Neutrophil (primary cell): Measurements from ENCODE around the gene ERG28.

Experiments used
- H3K27ac ChIP-seq: fragments of 200-600 bp; sonication (generic); 2 replicates; pipeline ENCODE4 v1.5.1; 2016; ENCODE audit warnings: mild to moderate bottlenecking, moderate library complexity
- H3K27me3 ChIP-seq: fragments of 200-600 bp; sonication (generic); 2 replicates; pipeline ENCODE4 v1.6.0; 2016; ENCODE audit warnings: mild to moderate bottlenecking
- H3K36me3 ChIP-seq: fragments of 200-600 bp; sonication (generic); 2 replicates; pipeline ENCODE4 v1.5.1; 2017
- H3K4me1 ChIP-seq, 2 experiments: fragments of 200-600 bp in 1 of 2; sonication (generic) in 1 of 2; 1 replicate in 1 of 2; 2 replicates in 1 of 2; pipeline versions ENCODE4 v1.5.1 to v1.6.1; 2013 to 2016; ENCODE audit warnings: low read depth in 1 of 2, low read length in 1 of 2, mild to moderate bottlenecking in 1 of 2, moderate library complexity in 1 of 2; ENCODE audit not compliant: control insufficient read depth in 1 of 2, insufficient read depth in 1 of 2
- H3K4me3 ChIP-seq, 2 experiments: fragments of 200-600 bp in 1 of 2; sonication (generic) in 1 of 2; 1 replicate in 1 of 2; 2 replicates in 1 of 2; pipeline ENCODE4 v1.5.1; 2013 to 2016; ENCODE audit warnings: low read depth in 1 of 2, low read length in 1 of 2, mild to moderate bottlenecking in 1 of 2, moderate library complexity in 1 of 2
- H3K9me3 ChIP-seq: fragments of 200-600 bp; sonication (generic); 2 replicates; pipeline ENCODE4 v1.5.1; 2016
- TF ChIP-seq, protein P1 (sequence below): fragments of 200-600 bp; sonication (generic); IDR thresholded peaks from 2 replicates; pipeline ENCODE4 v1.5.1; 2016; ENCODE audit warnings: antibody characterized with exemption

ERG28 gene

DNA sequence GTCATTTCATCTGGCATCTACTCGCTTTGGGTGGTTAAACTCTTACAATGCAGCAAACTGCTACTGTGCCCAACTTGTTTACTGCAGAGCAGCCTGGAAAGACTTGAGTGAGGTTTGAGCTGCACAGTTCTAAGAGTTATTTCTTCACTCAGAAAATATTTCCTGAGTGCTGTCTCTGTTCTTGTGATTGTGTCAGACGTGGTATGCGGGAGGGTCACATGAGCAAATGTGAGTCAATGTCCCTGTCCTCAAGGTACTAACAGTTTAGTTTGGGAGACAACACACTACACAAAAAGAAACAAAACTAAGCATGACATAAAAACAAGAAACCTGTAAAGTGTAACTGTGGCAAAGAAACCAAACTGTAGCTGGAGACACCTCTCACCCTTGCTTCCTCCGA lies 49.8 kb downstream of the ERG28 start:
- H3K27ac ChIP-seq: no peak overlapping the region
- H3K9me3 ChIP-seq: no peaks in the 10 kb centered on the region
- H3K4me1 ChIP-seq: peaks cover 5 to 14% of the 10 kb centered on the region in 2 experiments
- TF ChIP-seq, protein P1, sequence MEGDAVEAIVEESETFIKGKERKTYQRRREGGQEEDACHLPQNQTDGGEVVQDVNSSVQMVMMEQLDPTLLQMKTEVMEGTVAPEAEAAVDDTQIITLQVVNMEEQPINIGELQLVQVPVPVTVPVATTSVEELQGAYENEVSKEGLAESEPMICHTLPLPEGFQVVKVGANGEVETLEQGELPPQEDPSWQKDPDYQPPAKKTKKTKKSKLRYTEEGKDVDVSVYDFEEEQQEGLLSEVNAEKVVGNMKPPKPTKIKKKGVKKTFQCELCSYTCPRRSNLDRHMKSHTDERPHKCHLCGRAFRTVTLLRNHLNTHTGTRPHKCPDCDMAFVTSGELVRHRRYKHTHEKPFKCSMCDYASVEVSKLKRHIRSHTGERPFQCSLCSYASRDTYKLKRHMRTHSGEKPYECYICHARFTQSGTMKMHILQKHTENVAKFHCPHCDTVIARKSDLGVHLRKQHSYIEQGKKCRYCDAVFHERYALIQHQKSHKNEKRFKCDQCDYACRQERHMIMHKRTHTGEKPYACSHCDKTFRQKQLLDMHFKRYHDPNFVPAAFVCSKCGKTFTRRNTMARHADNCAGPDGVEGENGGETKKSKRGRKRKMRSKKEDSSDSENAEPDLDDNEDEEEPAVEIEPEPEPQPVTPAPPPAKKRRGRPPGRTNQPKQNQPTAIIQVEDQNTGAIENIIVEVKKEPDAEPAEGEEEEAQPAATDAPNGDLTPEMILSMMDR: no peak
- no peaks in the 10 kb centered on the region for H3K27me3 ChIP-seq
- no peak overlapping the region for H3K4me3 ChIP-seq
- H3K36me3 ChIP-seq: no peaks in the 10 kb centered on the region

DNA sequence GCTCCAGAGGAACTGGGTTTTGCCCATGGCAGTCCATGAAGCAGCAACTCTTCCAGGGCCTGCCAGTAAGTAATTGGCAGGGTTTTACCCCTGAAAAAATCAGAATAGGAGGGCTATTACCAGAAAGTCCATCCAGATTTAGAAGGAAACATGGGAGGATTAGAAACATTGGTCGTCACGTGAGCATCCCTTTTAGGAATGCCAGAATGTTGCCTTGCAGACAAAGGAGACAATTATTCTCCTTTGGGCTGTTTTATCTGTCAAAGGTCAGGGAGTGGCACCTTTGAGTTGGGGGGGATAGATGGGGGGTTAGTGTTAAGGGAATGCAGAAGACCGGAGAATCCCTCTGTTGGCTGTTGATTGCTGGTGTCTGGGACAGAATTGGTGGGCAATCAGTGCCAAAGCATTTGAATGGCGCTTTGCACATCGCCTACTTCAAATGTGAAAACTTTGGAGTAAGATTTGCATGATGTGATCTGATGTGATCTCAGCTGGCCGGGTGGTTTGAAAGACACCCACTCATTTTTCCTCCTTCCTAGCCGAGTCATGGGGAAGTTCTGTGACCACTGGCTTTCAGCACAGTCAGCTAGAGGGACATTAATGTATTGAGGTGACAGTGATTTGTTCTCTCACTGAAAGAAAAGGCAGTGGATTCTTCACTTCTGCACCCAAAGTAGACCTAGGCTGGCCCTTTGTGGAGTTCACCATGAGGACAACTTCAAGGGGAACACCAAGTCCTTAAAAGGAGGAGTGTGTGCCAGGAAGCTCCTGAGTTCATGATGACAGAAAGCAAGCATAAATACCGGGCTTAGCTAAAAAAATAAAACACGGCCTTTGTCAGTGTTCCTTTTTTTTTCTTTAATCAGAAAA lies 50.8 kb downstream of the ERG28 start:
- Histone ChIP-seq H3K4me3 (no peak overlapping the region), H3K27me3 (no peaks in the 10 kb centered on the region), H3K27ac (no peak overlapping the region), H3K36me3 (no peaks in the 10 kb centered on the region), H3K9me3 (no peaks in the 10 kb centered on the region), H3K4me1 (peaks cover 2 to 10% of the 10 kb centered on the region in 2 experiments)
- TF ChIP-seq, protein P1: no peak

DNA sequence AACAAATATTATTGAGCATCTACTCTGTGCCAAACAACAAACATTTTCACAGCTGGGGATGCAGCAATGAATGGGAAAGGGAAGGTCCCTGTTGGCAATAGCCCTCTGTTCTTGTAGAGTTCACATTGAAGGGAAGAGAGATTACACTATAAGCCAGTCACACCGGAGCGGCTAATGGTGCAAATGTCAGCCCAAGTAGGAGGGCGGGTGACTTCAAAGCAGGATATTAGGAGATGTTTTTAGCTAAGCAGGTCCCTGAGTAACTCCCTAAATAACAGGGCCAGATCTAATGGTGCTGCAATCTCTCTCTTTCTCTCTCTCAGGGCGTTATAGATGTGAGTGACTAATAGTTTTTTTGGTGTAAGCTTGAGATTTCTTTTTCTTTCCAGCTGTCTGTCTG lies 51.6 kb downstream of the ERG28 start:
- no peak overlapping the region for H3K4me3 ChIP-seq
- no peaks in the 10 kb centered on the region for H3K9me3 ChIP-seq
- H3K4me1 ChIP-seq: peaks cover 0 to 4% of the 10 kb centered on the region in 2 experiments
- H3K27me3 ChIP-seq: no peaks in the 10 kb centered on the region
- TF ChIP-seq, protein P1: no peak
- no peak overlapping the region for H3K27ac ChIP-seq
- H3K36me3 ChIP-seq: no peaks in the 10 kb centered on the region

DNA sequence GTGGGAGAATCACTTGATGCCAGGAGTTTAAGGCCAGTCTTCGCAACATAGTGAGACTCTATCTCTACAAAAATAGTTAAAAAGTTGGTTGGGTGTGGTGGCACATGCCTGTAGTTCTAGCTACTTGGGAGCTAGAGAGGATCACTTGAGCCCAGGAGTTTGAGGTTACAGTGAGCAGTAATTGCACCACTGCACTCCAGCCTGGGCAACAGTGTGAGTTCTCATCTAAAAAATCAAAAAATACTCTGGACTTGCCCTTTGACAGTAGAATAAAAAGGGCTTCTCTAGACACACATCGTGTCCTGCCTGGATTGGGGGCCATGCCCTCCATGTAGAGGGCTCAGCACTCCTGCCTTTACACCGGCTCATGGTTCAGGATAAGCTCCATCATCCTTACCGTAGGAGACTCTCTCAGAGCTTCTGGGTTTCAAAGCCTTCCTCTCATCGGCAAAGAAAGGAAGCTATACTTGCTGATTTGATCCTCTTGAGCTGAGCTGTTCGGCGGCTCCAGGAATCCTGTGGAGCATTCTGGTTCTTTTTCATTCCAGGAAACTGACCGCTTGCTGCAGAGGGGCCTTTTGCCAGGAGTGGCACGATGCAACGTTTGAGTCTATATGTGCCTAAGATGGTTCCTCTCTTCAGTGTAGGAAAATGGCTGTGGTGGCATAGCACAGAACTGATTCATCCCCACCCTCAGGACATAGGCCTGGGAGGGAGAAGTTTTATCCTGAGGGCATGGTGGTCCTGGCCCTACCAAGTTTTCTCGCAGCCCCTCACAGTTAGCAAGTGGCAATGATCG lies 52.6 kb downstream of the ERG28 start:
- H3K27ac ChIP-seq: no peak overlapping the region
- no peaks in the 10 kb centered on the region for H3K4me1 ChIP-seq
- TF ChIP-seq, protein P1: no peak
- no peaks in the 10 kb centered on the region for H3K36me3 ChIP-seq
- no peak overlapping the region for H3K4me3 ChIP-seq
- no peaks in the 10 kb centered on the region for H3K9me3 ChIP-seq
- no peaks in the 10 kb centered on the region for H3K27me3 ChIP-seq

DNA sequence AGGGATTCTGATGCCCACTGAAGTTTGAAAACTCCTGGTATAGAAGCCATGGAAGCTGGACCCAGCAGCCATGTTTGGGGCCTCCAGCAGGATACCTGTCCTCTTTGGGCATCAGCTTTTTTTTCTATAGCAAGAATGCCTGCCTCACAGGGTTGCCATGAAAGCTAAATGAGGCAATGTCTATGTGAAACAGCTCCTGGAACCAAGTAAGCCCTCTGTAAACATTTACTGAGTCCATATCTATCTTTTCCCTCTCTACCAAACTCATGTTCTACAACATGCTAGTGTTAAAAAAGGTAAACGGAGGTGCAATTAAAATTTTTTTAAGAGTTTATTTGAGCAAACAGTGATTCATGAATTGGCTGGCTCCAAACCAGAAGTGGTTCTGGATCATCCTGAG lies 53.6 kb downstream of the ERG28 start:
- no peak overlapping the region for H3K4me3 ChIP-seq
- H3K4me1 ChIP-seq: no peaks in the 10 kb centered on the region
- no peaks in the 10 kb centered on the region for H3K9me3 ChIP-seq
- no peaks in the 10 kb centered on the region for H3K27me3 ChIP-seq
- no peak overlapping the region for H3K27ac ChIP-seq
- TF ChIP-seq, protein P1: no peak
- H3K36me3 ChIP-seq: no peaks in the 10 kb centered on the region
